HG03095 (cell line): ENCODE measurements around the gene CLK1.
A peak's percentile ranks its signal among the peaks of the same experiment; 100 is the strongest.
"Not testable (repeated sequence)": the region's sequence is repeated elsewhere in the genome, so short reads cannot be mapped to it uniquely, and the experiment has no call there.

Experiments
- ATAC-seq: cut with Tn5 transposase; IDR thresholded peaks from one replicate; pipeline ENCODE4 v1.9.1; 2021; ENCODE audit warnings: moderate library complexity; ENCODE audit not compliant: unreplicated experiment

The CLK1 gene

GRCh38 chr2:200851398-200852248, 12.8 kb downstream of the CLK1 start:
- no peak for ATAC-seq

- no peak for ATAC-seq
Measured at GRCh38 chr2:200850512-200851256, 13.8 kb downstream of the CLK1 start.

- ATAC-seq, result no peak
Measured at GRCh38 chr2:200847939-200848338, 16.5 kb downstream of the CLK1 start.

GRCh38 chr2:200847269-200847668, 17.2 kb downstream of the CLK1 start:
- ATAC-seq, result no peak

- ATAC-seq, result no peak
Measured at GRCh38 chr2:200845669-200846325, 18.7 kb downstream of the CLK1 start.

- ATAC-seq, result no peak
Measured at GRCh38 chr2:200845194-200845593, 19.3 kb downstream of the CLK1 start.

- no peak for ATAC-seq
Measured at GRCh38 chr2:200843993-200844948, 20.2 kb downstream of the CLK1 start.

- ATAC-seq, result no peak
Measured at GRCh38 chr2:200839513-200839912, 24.9 kb downstream of the CLK1 start.

GRCh38 chr2:200834701-200835100, 29.8 kb downstream of the CLK1 start:
- no peak for ATAC-seq

GRCh38 chr2:200829258-200829655, 35.2 kb downstream of the CLK1 start:
- ATAC-seq, result no peak

- no peak for ATAC-seq
Measured at GRCh38 chr2:200828572-200829257, 35.7 kb downstream of the CLK1 start.

GRCh38 chr2:200828104-200828503, 36.4 kb downstream of the CLK1 start:
- ATAC-seq, result no peak

GRCh38 chr2:200821686-200822245, 42.7 kb downstream of the CLK1 start:
- ATAC-seq, result no peak

- no peak for ATAC-seq
Measured at GRCh38 chr2:200820573-200821234, 43.8 kb downstream of the CLK1 start.

- ATAC-seq, result not testable (repeated sequence)
Measured at GRCh38 chr2:200818732-200819131, 45.7 kb downstream of the CLK1 start.

- no peak for ATAC-seq
Measured at GRCh38 chr2:200814917-200815316, 49.5 kb downstream of the CLK1 start.

- ATAC-seq, result no peak
Measured at GRCh38 chr2:200814276-200814815, 50.1 kb downstream of the CLK1 start.

GRCh38 chr2:200812122-200813022, 52.1 kb downstream of the CLK1 start:
- ATAC-seq, result peak; percentile 43
